GM18498 (cell line): ENCODE measurements around the gene MRPS2.

Experiments used
- ATAC-seq: cut with Tn5 transposase; IDR thresholded peaks from one replicate; pipeline ENCODE4 v1.9.1; 2021; ENCODE audit warnings: mild to moderate bottlenecking, moderate library complexity; ENCODE audit not compliant: unreplicated experiment

MRPS2 gene

DNA sequence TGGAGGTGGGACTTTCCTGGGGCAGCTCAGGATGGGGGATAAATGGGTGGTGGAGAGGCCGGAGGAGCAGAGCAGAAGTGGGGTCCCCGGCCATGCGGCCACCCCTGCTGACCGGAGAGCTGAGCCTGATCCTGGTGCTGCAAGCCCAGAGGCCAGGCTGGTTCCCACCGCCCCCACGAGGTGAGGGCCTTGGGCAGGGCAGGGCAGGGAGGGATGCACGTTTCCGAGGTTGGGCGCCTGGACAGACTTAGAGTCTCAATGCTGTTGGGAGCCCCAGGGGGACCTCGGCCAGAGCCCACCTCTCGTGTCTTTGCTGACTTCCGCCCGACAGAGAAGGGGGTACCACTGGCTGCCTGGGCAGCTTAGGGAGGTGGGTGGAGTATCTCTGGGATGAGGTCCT is 51.0 kb downstream of the MRPS2 start:
- no peak for ATAC-seq

DNA sequence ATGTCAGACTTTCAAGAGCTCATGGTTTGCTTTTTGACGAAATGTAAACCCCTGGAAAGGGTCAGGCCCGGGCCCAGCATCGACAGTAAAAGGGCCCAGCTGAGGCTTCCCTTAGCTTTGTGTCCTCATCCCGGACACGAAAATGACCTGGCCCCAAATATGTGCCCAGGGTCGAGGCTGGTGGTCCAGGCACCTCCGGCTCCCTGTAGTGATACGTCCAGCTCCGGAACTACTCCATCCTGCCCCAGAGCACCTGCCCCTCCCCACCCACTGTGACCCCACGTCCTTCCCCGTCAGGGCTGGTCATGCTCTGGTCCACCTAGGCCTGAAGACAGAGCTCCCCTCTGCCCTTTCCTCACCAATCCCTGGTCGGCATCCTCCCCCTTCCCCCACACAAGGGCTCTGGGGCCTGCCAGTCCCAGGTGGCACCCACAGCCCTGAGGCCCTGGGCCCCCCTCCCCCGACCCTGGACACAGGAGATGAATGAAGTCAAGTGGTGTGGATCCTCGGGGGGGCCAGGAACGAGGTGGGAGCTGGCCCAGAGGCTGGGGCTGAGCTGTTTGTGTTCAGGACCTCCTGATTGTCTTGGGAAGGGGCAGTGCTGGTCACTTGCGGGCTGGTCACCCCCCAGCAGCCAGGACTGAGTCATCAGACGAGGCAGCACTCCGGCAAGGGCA is 51.7 kb downstream of the MRPS2 start:
- ATAC-seq, result no peak

DNA sequence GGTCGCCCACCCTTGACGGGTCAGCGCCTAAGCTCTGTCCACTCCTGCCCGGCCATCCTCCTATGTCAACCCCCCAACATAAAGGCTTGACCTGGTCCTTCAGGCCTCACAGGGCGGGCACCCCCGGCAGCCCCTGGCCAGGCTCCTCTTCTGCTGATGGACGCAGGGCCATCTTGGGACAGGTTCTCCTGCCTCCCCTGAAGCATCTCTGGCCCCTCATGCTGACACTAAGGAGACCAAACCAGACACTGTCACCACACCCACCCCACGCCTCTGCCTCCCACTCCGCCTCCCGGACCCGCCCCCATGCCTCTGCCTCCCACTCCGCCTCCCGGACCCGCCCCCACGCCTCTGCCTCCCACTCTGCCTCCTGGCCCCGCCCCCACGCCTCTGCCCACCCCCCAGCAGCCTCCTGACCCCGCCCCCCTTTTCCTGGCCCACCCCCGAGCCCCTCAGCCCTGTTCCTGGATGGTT is 52.3 kb downstream of the MRPS2 start:
- no peak for ATAC-seq
